Left cardiac atrium (tissue), 4 donors: ENCODE measurements around the gene RFXAP. TPM values are rescaled to one million over a fixed set of nuclear protein-coding genes. Genes with fewer than 3 reads are reported as not detected.
"Not testable (repeated sequence)": the region's sequence is repeated elsewhere in the genome, so short reads cannot be mapped to it uniquely, and the experiment has no call there.

Experiments
- ATAC-seq, 2 donors: fragments of 200-7000 bp; cut with Tn5 transposase; one replicate each; pipeline ENCODE4 v1.9.1; 2020; ENCODE audit warnings: mild to moderate bottlenecking in 2 of 2, moderate library complexity in 2 of 2
- DNase-seq: peaks from one replicate; pipeline ENCODE4 v3.0.0-alpha.2; 2020
- intact Hi-C, 2 donors: fragments of 100-400 bp; cut with DNase I; formaldehyde crosslinking; loops; one replicate each; pipeline versions ENCODE4 v1.14.1 to v1.15.1; 2022 to 2023
- long read RNA-seq: library from polyadenylated mRNA; unstranded; transcript quantifications from one replicate; pipeline ENCODE4 v2.0.0, GENCODE V29; 2021
- total RNA-seq, 2 donors: library from RNA; stranded (reverse); fragmentation: NEBNext Ultra II Directional; extraction: Animal tissue kit (Norgen Biotek cat#: 25700); gene quantifications; one replicate each; pipeline ENCODE4 v1.2.1, GENCODE V29; 2021
- donor health status: DM: no; HTN: yes; CAD: no.
- donor health status: DM: no; HTN: yes; CAD: no; lungs with severe emphysema.
- donor health status: DM: yes; HTN: yes; CAD: no.
- donor health status: Dilated cardiomyopathy.

Gene RFXAP, protein sequence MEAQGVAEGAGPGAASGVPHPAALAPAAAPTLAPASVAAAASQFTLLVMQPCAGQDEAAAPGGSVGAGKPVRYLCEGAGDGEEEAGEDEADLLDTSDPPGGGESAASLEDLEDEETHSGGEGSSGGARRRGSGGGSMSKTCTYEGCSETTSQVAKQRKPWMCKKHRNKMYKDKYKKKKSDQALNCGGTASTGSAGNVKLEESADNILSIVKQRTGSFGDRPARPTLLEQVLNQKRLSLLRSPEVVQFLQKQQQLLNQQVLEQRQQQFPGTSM
- 1 to 10 TPM; 2.7 to 3.5 TPM for total RNA-seq
- long read RNA-seq, result 0 reads

DNA sequence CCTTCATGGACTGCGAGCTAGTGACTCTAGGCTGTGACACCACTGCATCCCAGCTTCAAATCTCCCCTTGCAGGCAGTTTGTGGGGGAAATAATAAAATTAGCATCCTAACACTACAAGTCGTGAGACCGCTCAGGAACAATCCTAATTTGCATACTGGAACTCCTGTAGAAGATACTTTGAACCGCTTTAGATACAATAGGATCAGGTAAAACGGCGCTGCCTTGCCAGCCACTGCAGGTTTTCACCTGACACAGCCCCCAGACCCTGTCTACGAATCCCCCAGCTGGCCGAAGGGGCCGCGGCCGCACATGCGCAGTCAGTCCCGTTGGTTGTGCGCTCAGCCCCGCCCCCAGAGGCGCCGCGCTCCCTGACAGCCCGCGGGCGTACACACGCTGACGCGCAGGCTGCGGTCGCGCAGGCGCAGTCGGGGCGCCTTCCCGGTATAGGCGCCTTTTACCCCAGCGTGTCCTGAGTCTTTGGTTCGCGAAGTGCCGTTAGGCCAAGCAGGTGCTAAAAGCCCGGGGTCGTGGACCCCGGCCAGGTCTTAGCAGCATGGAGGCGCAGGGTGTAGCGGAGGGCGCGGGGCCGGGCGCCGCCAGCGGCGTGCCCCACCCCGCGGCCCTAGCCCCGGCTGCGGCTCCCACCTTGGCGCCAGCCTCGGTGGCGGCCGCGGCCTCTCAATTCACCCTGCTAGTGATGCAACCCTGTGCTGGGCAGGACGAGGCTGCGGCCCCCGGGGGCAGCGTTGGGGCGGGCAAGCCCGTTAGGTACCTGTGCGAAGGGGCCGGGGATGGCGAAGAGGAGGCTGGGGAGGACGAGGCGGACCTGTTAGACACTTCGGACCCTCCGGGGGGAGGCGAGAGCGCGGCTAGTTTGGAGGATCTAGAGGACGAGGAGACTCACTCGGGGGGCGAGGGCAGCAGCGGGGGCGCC is at the start of gene RFXAP:
Gene RFXAP, plus strand, starts transcription at position 419 of the 935 bp plus-strand sequence. Its CDS starts 136 bp downstream, at position 555.
- intact Hi-C loops, result loop anchor here in 1 of 2 donors (1.0 kb wide), 1 partner anchor 18 kb away; no protein-coding TSS in a partner anchor
- DNase-seq (peak; percentile 94), ATAC-seq (peak; percentile 98 to 99)

DNA sequence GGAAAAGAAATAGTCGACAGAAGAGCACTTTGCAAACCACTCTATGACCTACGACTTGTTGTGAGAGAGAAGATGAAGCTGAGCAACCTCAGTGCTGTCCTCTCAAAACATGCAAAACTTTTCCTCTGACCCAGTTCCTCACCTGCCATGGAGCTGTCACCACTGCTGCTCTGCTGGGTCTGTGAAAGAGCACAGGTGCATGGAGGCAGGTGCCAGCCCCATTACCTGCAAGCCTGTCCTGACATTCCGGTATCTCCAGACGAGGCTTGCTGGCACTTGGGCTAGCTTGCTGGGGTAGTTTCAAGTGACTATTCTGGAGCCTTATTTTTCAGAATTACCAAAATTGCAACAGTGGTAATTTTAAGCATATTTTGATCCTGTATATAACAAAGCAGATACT is 49.5 kb upstream of the RFXAP start:
- no peak for DNase-seq
- no peak for ATAC-seq
- intact Hi-C loops, result no loop called here

DNA sequence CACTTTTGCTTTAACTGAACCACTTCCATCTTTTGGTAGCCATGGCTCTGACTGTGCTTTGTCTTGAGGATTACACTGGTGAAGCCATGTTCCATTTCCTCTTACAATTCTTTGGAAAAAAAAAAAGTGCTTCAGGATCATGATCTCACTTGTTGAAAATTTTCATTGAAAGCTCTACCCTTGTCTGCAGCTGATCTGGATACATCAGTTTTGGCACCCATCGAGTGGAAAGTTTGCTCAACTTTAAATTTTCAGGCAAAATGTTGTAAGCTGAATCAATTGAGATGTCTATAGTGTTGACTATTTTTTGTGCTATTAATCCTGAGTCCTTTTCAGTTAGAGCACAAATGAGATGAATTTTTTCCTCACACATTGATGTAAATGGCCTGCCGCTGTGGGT is 48.3 kb upstream of the RFXAP start:
- DNase-seq, result no peak
- intact Hi-C loops, result no loop called here
- no peak for ATAC-seq

DNA sequence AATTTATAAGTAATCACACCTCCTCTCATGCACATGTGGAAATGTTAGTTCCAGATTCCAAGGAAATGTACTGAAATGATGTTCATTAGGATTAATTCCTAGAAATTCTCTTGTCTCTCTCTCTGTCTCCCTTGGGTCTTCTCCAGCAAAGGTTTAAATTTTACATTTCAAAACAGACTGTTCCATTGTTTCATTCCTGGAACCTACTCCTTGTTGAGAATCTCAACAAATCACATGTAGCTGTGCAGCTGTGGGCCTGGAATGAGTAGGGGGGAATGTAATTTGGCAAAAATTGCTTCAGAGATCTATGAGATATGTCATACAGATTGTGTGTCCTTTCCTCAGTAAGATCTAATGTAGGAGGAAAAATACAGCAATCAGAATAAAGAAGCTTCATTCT is 46.2 kb upstream of the RFXAP start:
- intact Hi-C loops, result no loop called here
- no peak for DNase-seq
- no peak for ATAC-seq

DNA sequence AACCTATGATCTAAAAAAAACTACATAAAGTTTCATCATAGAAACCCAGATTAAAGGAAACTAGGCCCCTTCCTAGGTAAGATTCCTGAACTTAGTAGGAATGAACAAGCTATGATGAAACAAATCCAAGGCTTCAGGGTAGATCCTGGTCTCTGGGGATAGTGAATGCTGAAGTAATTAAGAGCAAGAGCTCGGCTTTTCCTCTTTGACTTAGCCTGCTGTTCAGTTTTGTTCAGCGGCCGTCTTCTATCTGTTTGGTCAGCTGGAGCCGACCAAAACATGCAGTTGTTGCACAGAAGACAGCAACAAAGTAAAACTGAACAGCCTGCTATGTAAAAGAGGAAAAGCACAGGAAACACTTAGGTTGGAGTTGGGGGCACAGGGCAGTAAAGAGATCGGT is 44.1 kb upstream of the RFXAP start:
- intact Hi-C loops, result no loop called here
- ATAC-seq (no peak), DNase-seq (no peak)

DNA sequence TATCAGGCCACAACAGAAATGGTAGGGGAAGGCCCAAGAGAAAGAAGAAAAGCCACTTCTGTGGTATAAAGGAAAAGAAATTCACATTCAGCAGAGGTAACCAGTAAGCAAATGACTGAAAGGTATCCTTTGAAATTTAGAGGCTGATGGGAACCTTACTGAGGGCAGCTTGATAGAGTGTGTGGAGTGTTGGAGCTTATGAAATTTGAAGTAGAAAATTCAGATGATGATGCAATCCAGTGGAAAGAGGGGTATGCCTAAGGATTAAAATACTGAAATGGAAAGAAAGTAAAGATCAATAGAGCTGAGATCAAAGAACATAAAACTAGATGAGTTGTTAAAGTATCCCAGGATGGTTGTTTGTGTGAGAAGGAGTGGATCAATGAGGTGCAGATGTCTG is 42.8 kb upstream of the RFXAP start:
- ATAC-seq (no peak), DNase-seq (no peak)
- intact Hi-C loops, result no loop called here

DNA sequence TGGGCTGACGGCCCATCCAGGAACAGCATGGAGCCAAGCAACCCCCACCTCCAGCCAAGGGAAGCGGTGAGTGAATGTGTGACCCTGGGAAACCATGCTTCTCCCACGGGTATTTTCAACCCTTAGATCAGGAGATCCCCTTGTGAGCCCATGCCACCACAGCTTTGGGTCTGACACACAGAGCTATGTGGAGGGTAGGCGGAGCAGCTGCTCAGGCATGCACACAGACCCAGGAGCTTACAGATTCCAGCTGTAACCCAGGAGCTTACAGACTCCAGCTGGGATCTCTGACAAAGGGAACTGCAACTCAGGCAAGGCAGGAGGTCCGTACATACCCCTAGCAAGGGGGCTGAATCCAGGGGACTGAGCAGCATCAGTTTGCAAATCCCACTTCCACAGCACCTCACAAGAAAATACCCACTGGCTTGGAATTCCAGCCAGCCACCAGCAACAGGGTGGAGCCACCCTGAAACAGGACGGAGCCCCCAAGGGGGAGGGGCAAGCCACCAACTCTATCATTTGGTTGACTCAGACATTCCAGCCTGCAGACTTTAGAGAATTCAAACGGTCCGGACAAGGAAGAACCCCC is 40.8 kb upstream of the RFXAP start:
- DNase-seq (no peak), ATAC-seq (peak in 1 of 2 donors; percentile 27)
- intact Hi-C loops, result no loop called here

DNA sequence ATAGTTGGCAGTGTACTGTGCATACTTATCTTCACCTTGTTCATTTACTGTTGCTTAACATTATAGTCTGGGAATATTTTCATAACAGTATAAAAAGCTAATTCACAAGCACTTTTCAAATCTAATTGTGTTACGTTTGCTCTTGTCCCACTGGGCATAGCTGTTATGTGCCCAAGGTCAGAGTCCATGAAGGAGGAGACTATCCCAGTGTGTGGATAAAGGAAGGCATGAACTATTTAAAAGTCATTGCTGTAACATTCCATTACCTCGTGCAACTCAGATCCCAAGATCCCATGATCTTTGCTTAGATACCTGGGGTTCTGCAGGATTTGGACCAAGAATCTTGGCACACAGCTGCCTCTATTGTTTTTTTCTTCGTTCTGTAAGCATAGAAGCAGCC is 35.1 kb upstream of the RFXAP start:
- intact Hi-C loops, result no loop called here
- DNase-seq (no peak), ATAC-seq (no peak)

DNA sequence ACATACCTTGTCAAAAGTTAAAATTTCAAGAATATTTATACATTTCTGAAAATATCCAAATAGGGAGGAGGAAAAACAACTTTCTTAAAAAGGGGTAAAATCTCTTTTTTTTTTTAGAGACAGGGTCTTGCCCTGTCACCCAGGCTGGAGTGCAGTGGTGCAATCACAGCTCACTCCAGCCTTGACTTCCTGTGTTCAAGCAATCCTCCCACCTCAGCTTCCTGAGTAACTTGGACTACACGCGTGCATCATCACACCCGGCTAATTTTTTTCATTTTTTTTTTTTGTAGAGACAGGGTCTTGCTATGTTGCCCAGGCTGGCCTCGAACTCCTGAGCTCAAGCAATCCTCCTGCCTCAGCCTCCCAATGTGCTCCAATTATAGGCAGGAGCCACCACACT is 32.8 kb upstream of the RFXAP start:
- ATAC-seq, DNase-seq, intact Hi-C loops: not testable (repeated sequence)

DNA sequence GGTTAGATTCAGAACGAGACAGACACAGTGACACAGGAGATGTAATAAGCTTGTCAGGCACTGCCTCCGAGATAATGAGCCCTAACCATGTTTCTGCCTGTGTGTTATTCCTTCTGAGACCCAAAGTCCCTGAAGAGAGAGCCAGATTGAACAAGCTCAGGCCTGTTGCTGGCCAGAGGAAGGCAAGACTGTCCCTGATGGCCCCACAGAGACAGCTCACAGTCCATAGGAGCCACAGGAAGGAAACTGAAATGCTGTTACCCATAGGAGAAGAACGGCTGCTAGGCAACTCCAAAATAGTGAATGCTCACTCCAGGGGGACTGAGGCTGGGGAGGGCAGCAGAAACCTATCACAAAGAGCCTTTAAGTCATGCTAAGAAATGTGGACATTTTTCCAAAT is 31.8 kb upstream of the RFXAP start:
- no peak for ATAC-seq

DNA sequence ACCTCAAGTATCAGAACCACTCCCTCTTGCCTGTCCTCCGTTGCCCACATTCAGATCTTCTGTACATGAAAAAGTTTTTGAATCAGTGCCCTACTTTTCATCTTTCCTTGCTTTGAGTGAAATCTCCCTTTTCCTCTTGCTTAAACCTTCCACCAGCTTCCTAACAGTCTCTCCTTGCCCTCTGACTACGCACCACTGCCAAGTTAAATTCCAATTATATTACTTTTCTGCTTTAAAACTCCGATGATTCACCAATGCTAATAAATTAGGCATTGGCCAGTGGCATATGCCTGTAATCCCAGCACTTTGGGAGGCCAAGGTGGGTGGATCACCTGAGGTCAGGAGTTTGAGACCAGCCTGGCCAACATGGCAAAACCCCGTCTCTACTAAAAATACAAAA is 30.7 kb upstream of the RFXAP start:
- no peak for ATAC-seq
- intact Hi-C loops, result no loop called here
- DNase-seq, result no peak

More for the DNA sequence above, 31.8 kb upstream of the RFXAP start:
- intact Hi-C loops, result no loop called here
- DNase-seq, result no peak

DNA sequence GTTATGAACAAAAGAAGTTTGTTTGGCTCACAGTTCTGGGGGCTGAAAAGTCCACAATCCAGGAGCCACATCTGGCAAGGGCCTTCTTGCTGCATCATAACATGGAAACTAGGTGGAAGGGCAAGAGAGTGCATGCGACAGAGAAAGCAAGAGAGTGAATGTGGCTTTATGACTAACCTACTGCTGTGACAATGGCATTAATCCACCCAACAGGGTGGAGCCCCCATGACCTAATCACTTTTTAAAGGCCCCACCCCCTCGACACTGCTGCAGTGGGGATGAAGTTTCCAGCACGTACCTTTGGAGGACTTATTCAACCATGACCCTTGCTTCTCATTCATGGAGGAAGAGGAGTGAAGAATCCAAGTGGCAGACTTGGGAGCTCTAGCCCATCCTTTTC is 30.0 kb upstream of the RFXAP start:
- intact Hi-C loops, result no loop called here
- DNase-seq (no peak), ATAC-seq (no peak)

DNA sequence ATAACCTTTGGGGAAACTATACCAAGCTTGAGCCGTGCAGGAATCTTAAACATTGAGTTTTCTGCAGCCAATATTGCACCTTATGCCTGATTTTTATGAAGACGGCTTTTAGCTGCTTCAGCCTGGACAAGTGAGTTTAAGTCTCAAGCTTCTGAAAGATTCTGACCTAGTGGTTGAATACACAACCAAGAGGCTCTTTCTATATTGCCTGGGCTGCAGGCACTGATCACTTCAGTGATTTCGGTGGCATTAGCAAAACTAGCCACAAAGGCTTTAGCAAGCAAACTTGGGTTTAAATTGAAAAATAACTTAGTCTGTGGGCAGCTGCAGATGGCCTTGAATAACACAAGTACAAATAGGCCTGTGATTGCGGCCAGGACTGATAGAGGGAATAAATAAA is 29.3 kb upstream of the RFXAP start:
- ATAC-seq (no peak), DNase-seq (no peak)
- intact Hi-C loops, result no loop called here

DNA sequence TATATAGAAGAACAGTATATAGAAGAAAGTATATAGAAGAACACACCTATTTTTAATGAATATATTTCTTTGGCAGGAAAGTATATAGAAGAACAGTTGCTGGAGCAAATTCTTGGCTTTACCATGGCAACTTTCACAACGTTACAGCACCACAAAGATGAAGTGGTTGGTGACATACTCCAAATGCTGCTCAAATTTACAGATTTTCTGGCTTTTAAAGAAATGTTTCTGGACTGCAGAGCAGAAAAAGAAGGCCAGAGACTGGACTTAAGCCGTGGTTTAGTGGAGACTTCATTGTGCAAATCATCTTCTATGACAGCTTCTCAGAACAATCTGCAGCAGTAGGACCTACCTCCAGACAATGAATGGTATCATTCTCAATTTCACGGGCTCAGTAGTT is 24.3 kb upstream of the RFXAP start:
- intact Hi-C loops, result no loop called here
- no peak for DNase-seq
- ATAC-seq, result no peak

DNA sequence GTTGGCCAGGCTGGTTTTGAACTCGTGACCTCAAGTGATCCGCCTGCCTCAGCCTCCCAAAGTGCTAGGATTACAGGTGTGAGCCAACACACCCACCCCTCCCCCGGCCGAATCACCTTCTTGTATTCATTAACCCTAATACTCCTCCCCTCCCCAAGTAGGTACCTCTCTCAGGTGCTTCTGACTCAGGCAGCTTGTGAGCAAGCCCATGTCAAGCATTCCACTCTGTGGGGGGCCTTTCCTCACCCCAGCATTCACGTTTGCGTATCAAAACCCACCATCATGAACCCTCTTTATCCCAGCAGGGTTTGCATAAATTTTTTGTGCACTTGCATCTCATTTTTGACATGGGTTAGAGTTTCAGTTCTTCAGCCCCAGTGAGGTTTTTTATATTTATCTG is 23.6 kb upstream of the RFXAP start:
- intact Hi-C loops, result no loop called here
- ATAC-seq, result no peak
- DNase-seq, result no peak

DNA sequence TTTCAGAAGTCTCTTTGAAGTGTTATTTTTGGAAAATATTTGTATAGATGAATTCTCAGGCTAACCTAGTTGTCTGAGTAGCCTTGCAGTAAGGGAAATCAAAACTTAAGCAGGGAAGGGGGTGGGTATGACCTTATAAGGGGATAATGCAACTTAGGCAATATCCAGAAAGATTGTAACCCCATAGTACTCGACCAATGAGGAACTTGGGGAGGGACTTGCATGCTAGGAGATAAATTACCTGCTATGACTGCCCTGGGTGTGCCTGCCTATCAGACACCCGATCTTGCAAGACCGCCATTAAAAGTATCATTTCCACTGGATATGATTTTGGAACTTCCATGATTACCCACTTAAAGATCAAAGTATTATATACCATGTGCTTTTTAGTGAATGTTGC is 23.0 kb upstream of the RFXAP start:
- DNase-seq (no peak), ATAC-seq (no peak)
- intact Hi-C loops, result no loop called here

DNA sequence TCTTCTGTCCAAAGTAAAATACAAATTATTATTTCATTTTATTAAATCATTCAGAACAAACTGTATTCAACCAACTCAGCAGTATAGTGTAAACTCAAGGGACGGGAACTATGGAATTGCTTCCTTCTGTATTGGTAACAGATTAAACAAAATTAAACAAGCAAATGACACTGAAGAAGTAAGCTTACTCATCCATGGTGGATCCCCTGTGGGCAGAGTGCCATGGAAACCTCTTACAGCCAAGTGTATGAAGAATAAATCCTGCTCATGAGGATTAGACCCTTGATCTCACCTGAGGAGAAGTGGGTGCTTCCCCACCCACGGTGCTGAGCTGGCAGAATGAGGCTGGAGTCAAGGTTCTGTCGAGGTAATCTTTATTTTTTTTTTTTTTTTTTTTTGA is 18.0 kb upstream of the RFXAP start:
- intact Hi-C loops, result no loop called here
- no peak for ATAC-seq
- DNase-seq, result no peak

DNA sequence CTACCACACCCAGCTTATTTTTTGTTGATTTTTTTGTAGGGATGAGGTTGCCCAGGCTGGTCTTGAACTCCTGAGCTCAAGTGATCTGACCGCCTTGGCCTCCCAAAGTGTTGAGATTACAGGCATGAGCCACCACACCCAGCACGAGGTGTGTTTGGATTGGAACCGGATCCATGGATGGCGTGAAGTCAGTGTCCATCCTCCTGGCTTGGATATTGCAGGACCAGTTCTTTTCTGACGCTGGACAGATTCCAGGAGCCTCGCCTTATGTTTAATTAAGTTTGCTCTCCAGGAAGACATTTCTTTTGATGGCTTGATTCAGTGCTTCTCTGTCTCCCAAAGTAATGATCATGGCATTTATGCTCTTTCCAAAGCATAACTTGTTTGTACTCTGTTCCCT is 14.4 kb upstream of the RFXAP start:
- no peak for ATAC-seq

DNA sequence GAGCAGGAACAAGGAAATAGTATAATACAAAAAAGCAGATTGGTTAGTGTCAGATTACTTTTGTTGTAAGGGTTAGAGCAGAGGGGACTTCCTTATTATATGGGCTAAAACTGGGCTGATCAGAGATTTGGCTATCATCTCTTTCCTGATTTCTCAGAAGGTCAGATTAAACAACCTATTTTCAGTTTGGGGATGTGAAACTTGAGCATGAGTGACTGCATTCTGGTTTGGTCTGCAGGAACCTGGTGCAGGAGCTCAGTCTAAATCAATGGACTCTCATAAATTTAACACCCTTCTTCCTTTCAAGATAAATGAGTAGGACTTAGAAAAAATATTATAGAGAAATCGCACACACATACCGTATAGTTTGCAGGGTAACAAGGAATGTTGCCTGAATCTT is 12.9 kb upstream of the RFXAP start:
- ATAC-seq, result no peak

More for the DNA sequence above, 14.4 kb upstream of the RFXAP start:
- DNase-seq, result no peak
- intact Hi-C loops, result no loop called here

DNA sequence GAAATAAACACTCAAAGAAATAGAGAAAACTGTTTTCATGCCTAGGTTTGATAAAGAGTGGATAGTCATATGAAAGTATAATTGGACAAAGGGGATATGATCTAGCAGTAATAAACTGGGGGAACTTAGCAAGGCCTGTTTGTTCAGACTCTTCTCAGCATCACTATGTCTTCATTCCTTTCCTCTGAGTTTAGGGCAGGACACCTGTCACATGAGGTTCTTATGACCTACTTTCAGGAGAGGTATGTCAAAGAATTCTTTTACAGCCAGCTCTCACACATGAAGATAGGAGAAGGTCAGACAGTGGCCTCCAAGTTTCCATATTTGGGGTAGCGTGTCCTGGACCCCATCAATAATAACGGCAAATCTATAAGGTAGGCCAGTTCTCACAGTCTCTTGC is 11.4 kb upstream of the RFXAP start:
- no peak for DNase-seq
- no peak for ATAC-seq
- intact Hi-C loops, result no loop called here

More for the DNA sequence above, 12.9 kb upstream of the RFXAP start:
- intact Hi-C loops, result no loop called here
- no peak for DNase-seq
